ENCODE results near the gene MICOS13. TPM values are rescaled to one million over a fixed set of nuclear protein-coding genes. Genes with fewer than 3 reads are reported as not detected.

Gene MICOS13
- total and polyA plus RNA-seq, 2 donors = 18.8 to 98.4 TPM

- DNase-seq (ENCODE audit: extremely low spot score) = peak; percentile 76
- Histone ChIP-seq H3K27ac (ENCODE audit: low read depth) (peak overlapping the region; percentile 12), H3K36me3 (ENCODE audit: insufficient read depth) (no peaks in the 10 kb centered on the region), H3K4me3 (ENCODE audit: low read depth, low read length) (peak overlapping the region; percentile 41), H3K4me1 (ENCODE audit: insufficient read depth) (no peaks in the 10 kb centered on the region)
- WGBS = under 1% methylated on average over 59 of the region's 59 CpGs
These were observed 6.5 kb upstream of the MICOS13 start for GRCh38 chr19:5686647-5687359.

- H3K4me3 ChIP-seq (ENCODE audit: low read depth, low read length) = peak overlapping the region; percentile 41
- H3K4me1 ChIP-seq (ENCODE audit: insufficient read depth) = no peaks in the 10 kb centered on the region
- H3K36me3 ChIP-seq (ENCODE audit: insufficient read depth) = no peaks in the 10 kb centered on the region
- 36% methylated on average over 16 of the region's 16 CpGs for WGBS
- no peak for DNase-seq (ENCODE audit: extremely low spot score)
- no peak overlapping the region for H3K27ac ChIP-seq (ENCODE audit: low read depth)
These were observed 6.0 kb upstream of the MICOS13 start for GRCh38 chr19:5686326-5686646.

- 93% methylated on average over 22 of the region's 22 CpGs for WGBS
- DNase-seq (ENCODE audit: extremely low spot score) = no peak
- Histone ChIP-seq H3K27ac (ENCODE audit: low read depth) (no peak overlapping the region), H3K36me3 (ENCODE audit: insufficient read depth) (no peaks in the 10 kb centered on the region), H3K4me1 (ENCODE audit: insufficient read depth) (no peaks in the 10 kb centered on the region), H3K4me3 (ENCODE audit: low read depth, low read length) (no peak overlapping the region)
These were observed 4.5 kb upstream of the MICOS13 start for GRCh38 chr19:5684694-5685430.

- no peak for DNase-seq (ENCODE audit: extremely low spot score)
- Histone ChIP-seq H3K36me3 (ENCODE audit: insufficient read depth) (no peaks in the 10 kb centered on the region), H3K4me3 (ENCODE audit: low read depth, low read length) (no peak overlapping the region), H3K27ac (ENCODE audit: low read depth) (no peak overlapping the region), H3K4me1 (ENCODE audit: insufficient read depth) (no peaks in the 10 kb centered on the region)
- 93% methylated on average over 10 of the region's 10 CpGs for WGBS
These were observed 3.0 kb upstream of the MICOS13 start for GRCh38 chr19:5683177-5683886.

GRCh38 chr19:5682107-5682482 is 1.8 kb upstream of the MICOS13 start:
- Histone ChIP-seq H3K4me3 (ENCODE audit: low read depth, low read length) (no peak overlapping the region), H3K27ac (ENCODE audit: low read depth) (no peak overlapping the region), H3K36me3 (ENCODE audit: insufficient read depth) (no peaks in the 10 kb centered on the region), H3K4me1 (ENCODE audit: insufficient read depth) (no peaks in the 10 kb centered on the region)
- WGBS = 90% methylated on average over 3 of the region's 3 CpGs
- no peak for DNase-seq (ENCODE audit: extremely low spot score)

- peak overlapping the region; percentile 31 for H3K4me3 ChIP-seq (ENCODE audit: low read depth, low read length)
- WGBS = 60% methylated on average over 17 of the region's 17 CpGs
These were observed 1.2 kb upstream of the MICOS13 start for GRCh38 chr19:5681391-5682106.

GRCh38 chr19:5680084-5680436 is 256 bp downstream of the MICOS13 start:
- under 1% methylated on average over 23 of the region's 23 CpGs for WGBS
- no peaks in the 10 kb centered on the region for H3K4me1 ChIP-seq (ENCODE audit: insufficient read depth)
- H3K4me3 ChIP-seq (ENCODE audit: low read depth, low read length) = peak overlapping the region; percentile 55
- H3K36me3 ChIP-seq (ENCODE audit: insufficient read depth) = no peaks in the 10 kb centered on the region
- peak overlapping the region; percentile 66 for H3K27ac ChIP-seq (ENCODE audit: low read depth)
- no peak for DNase-seq (ENCODE audit: extremely low spot score)

More at GRCh38 chr19:5681391-5682106, 1.2 kb upstream of the MICOS13 start:
- H3K36me3 ChIP-seq (ENCODE audit: insufficient read depth) = no peaks in the 10 kb centered on the region
- H3K27ac ChIP-seq (ENCODE audit: low read depth) = no peak overlapping the region
- DNase-seq (ENCODE audit: extremely low spot score) = no peak
- no peaks in the 10 kb centered on the region for H3K4me1 ChIP-seq (ENCODE audit: insufficient read depth)

GRCh38 chr19:5679289-5680083 is 830 bp downstream of the MICOS13 start:
- Histone ChIP-seq H3K27ac (ENCODE audit: low read depth) (no peak overlapping the region), H3K4me1 (ENCODE audit: insufficient read depth) (no peaks in the 10 kb centered on the region), H3K4me3 (ENCODE audit: low read depth, low read length) (peak overlapping the region; percentile 55), H3K36me3 (ENCODE audit: insufficient read depth) (no peaks in the 10 kb centered on the region)
- 20% methylated on average over 26 of the region's 26 CpGs for WGBS
- no peak for DNase-seq (ENCODE audit: extremely low spot score)

- H3K4me1 ChIP-seq (ENCODE audit: insufficient read depth) = no peaks in the 10 kb centered on the region
- DNase-seq (ENCODE audit: extremely low spot score) = no peak
- 89% methylated on average over 22 of the region's 22 CpGs for WGBS
These were observed 2.1 kb downstream of the MICOS13 start for GRCh38 chr19:5678071-5678718.

GRCh38 chr19:5677580-5677979 is 2.7 kb downstream of the MICOS13 start:
- H3K4me3 ChIP-seq (ENCODE audit: low read depth, low read length) = no peak overlapping the region
- H3K27ac ChIP-seq (ENCODE audit: low read depth) = no peak overlapping the region
- H3K36me3 ChIP-seq (ENCODE audit: insufficient read depth) = no peaks in the 10 kb centered on the region
- H3K4me1 ChIP-seq (ENCODE audit: insufficient read depth) = no peaks in the 10 kb centered on the region
- DNase-seq (ENCODE audit: extremely low spot score) = no peak
- WGBS = 89% methylated on average over 9 of the region's 9 CpGs

More at GRCh38 chr19:5678071-5678718, 2.1 kb downstream of the MICOS13 start:
- Histone ChIP-seq H3K36me3 (ENCODE audit: insufficient read depth) (no peaks in the 10 kb centered on the region), H3K27ac (ENCODE audit: low read depth) (no peak overlapping the region), H3K4me3 (ENCODE audit: low read depth, low read length) (no peak overlapping the region)

GRCh38 chr19:5677136-5677535 is 3.2 kb downstream of the MICOS13 start:
- no peak for DNase-seq (ENCODE audit: extremely low spot score)
- WGBS = 92% methylated on average over 10 of the region's 10 CpGs
- H3K36me3 ChIP-seq (ENCODE audit: insufficient read depth) = no peaks in the 10 kb centered on the region
- no peak overlapping the region for H3K27ac ChIP-seq (ENCODE audit: low read depth)
- H3K4me1 ChIP-seq (ENCODE audit: insufficient read depth) = no peaks in the 10 kb centered on the region
- H3K4me3 ChIP-seq (ENCODE audit: low read depth, low read length) = no peak overlapping the region

- Histone ChIP-seq H3K4me1 (ENCODE audit: insufficient read depth) (no peaks in the 10 kb centered on the region), H3K27ac (ENCODE audit: low read depth) (no peak overlapping the region), H3K36me3 (ENCODE audit: insufficient read depth) (no peaks in the 10 kb centered on the region), H3K4me3 (ENCODE audit: low read depth, low read length) (no peak overlapping the region)
- WGBS = 70% methylated on average over 13 of the region's 13 CpGs
- DNase-seq (ENCODE audit: extremely low spot score) = no peak
These were observed 3.6 kb downstream of the MICOS13 start for GRCh38 chr19:5676772-5677105.
